NCI-H187 treated with DMSO at 0.1 percent for 48 hours (cell line): ENCODE measurements around the gene KLK8.
"Not testable (repeated sequence)": the region's sequence is repeated elsewhere in the genome, so short reads cannot be mapped to it uniquely, and the experiment has no call there.

ENCODE experiments used
- DNase-seq: peaks from one replicate; lab custom pipeline; 2025; lab: John Stamatoyannopoulos, UW

KLK8 gene

DNA sequence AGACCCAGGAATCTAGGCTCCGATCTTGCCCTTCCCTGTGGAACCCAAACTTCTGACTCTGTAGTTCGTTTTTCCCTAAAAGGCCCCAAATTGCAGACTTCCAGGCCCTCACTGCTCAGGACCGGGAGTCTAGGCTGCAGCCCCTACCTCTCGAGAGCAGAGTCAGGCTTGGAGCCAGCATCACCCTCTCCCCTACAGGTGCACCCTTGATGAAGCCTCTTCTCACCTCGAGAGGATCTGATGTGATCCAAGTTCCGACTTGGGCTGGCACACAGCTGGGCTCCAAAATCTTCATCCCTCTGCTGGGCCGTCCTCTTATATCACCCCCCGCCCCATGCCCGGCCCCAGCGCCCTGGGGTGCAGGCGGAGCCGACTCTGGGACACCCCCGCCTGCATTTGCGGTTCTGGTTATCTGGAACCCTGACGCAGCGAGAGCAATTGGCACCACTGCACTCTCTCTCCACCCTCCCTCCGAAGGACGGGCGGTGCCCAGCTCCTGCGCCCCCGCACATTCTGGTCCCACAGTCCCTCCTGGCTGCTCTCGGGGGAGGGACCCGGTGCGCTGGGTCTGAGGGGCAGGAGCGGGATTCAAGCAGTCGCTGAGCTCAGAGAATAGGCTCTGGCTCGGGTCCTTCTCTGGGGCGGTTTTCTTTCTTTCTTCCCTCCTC, 17.6 kb downstream of the KLK8 start, which contains the start of gene KLK7:
KLK7 (minus strand) TSS at position 293 of the 668 bp plus-strand sequence. CDS start 1,518 bp downstream, outside the sequence.
- DNase-seq: no peak

DNA sequence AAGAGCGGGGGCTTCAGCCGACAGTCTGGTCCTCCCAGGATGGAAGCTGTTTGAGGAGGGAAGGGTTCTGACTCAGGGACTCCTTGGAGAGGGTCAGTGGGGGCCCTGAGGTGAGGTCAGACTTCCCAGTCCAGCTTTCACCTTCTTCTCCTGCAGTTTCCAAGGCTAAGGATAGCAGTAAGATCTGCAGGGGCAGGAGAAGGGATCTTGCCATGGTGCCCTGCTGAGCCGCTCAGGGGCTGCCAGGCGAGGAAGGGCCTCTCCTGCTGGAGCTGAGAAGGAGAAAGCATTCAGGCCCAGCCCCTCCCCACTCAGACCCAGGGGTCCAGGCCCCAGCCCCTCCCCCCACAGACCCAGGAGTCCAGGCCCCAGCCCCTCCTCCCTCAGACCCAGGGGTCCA, 19.2 kb downstream of the KLK8 start:
- no peak for DNase-seq

DNA sequence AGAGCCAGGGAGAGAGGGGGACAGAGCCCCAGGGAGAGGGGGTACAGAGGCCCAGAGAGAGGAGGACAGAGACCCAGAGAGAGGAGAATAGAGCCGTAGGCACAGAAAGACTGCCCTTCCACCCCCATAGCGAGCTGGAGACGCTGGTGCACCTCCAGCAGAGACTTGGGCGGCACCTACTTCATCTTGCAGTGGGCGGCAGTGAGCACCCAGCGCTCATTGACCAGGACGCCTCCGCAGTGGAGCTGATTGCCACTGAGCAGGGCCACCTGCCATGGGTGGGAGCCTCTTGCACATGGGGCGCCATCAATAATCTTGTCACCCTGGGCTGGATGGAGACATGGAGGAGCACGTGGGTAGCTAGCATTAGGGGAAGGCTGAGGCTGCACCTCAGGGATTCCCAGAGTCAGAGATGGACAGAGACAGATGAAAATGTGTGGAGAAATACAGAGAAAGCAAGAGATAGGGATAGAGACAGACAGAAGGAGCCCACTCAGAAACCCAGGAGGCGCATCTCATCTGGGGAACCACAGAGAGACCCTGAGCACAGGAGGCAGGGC, 19.7 kb downstream of the KLK8 start:
- no peak for DNase-seq

GRCh38 chr19:50980208-50980607, 21.2 kb downstream of the KLK8 start:
- no peak for DNase-seq

DNA sequence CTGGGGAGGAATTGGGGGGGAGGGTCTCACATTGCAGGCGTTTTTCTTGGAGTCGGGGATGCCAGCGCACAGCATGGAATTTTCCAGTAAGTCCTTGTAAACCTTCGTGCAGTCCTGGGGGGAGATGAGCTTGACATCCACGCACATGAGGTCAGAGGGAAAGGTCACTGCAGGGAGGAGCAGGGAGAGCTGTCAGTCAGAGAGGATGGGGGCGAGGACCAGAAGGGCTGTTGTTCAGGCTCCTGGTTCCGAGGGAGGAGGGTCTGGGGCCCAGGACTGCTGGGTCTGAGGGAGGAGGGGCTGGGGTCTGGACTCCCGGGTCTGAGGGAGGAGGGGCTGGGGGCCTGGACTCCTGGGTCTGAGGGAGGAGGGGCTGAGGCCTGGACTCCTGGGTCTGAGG, 21.6 kb downstream of the KLK8 start:
- no peak for DNase-seq

DNA sequence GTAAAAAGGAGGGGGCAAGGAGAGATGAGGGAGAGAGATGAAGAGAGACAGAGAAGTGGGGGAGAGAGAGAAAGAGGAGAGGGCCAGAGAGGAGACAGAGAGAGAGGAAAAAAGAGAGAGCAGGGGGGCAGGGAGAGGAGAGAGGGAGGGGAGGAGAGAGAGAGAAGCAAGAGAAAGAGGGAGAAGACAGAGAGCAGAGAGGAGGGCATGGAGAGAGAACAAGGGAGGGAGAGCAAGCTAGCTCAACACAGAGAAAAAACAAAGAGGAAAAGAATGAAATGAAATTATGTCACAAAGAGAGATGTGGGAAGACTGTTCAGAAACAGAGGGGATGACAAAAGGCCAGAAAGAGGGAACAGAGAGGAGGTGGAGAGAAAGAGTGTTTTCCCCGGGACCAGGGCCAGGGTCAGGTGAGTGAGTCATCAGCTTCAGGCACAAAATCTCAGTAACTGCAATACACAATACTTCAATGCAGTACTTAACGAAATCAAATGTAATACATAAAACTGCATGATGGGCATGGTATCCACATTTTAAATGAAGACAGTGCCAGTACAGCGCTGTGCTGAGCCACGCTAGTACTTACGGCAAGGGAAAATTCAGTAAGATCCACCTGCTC, 22.5 kb downstream of the KLK8 start:
- no peak for DNase-seq

DNA sequence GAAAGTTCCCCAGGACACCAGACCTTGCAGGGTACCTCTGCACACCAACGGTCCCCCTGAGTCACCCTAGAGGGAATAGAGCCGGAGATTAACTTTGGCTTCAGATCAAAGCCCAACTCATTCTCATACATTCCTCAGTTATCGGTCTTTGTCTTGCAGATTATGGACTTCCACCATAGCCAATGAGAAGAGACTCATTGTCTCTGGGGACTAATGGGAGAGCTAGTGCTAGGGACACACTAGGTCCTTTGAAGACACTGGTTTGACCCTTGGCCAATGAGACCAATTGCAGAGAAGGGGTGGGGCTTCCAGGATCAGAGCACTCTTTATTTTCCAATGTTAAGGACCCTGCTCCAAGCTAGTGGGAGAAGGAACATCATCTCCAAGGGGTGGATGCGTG, 23.8 kb downstream of the KLK8 start:
- no peak for DNase-seq

DNA sequence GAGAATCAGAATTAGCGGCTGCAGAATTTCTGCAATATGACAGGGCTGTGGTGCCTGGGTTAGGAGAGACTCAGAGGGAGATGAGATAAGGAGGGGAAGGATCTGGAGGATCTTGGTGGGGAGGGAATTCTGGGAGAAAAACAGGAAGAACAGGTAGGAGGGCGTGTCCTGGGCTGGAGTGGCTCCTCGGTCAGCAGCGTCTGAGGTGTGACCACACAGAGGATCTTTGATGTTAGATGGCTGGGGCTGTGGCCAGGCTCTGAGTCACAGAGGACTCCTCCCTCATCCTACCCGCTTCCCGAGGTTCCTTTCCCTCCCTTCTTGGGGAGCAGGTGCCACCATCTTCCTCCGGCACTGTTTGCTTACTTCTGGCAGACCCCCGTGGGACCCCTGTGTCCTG, 25.6 kb downstream of the KLK8 start:
- DNase-seq: no peak

- DNase-seq: no peak
Observed at GRCh38 chr19:50974702-50975556, 26.5 kb downstream of the KLK8 start.

DNA sequence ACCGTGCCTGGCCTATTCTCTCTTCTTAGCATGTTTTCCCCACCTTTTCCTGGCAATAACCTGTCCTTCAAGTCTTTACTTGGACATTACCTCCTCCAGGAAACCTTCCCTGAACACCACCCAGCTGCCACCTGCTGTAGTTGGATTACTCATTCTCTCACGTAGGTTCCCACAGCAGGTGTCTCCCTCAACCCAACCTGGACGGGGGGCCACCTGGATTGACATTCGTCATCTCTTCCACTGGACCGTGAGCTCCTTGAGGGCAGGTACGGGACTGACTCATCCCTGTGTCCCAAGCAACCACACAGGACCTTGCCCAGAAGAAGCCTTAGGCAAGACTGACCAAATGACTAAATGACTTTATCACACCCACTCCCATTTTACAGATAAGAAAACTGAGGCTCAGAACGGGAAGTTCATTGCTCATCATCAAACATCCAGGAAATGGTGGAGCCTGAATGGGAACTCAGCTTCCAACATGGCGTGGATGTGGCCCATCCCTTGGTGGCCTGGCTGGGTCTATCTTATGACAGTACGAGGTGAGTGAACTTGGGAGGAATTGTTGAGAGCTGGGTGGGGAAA, 28.5 kb downstream of the KLK8 start:
- DNase-seq: no peak

DNA sequence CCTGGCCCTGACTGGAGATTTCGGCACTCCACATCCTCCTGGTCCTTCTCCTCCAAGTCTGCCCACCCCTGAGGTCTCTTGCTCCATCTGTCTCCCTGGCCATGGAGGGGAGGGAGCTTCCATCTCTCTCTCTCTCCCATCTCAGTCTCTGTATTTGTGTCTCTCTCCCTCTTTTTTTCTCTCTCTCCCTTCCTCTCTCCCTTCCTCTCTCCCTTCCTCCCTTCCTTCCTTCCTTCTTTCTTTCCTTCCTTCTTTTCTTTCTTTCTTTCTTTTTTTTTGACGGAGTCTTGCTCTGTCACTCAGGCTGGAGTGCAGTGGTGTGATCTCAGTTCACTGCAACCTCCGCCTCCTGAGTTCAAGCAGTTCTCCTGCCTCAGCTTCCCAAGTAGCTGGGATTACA, 31.6 kb downstream of the KLK8 start:
- DNase-seq: not testable (repeated sequence)

DNA sequence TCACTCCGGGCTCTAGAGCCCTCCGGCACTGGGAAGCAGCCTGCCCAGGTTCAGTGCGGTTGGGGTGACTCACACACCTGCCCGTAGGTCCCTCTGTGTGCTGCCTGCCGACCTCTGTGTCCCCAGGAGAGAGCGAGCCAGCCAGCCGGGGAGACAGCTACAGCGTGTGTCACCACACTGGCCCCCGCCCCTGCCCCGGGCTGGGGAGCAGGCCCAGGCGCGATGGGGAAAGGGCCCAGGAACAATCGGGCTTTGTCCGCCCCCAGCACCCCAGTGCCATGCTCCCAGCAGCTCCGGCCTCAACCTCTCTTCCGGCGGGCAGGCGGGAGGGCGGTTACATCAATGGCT, 32.0 kb downstream of the KLK8 start, which contains the start of gene KLK6:
KLK6 (minus strand) TSS at position 179 of the 348 bp plus-strand sequence. CDS start 1,487 bp downstream, outside the sequence.
- no peak for DNase-seq

- no peak for DNase-seq
Observed at GRCh38 chr19:50968716-50969412, 32.5 kb downstream of the KLK8 start.

DNA sequence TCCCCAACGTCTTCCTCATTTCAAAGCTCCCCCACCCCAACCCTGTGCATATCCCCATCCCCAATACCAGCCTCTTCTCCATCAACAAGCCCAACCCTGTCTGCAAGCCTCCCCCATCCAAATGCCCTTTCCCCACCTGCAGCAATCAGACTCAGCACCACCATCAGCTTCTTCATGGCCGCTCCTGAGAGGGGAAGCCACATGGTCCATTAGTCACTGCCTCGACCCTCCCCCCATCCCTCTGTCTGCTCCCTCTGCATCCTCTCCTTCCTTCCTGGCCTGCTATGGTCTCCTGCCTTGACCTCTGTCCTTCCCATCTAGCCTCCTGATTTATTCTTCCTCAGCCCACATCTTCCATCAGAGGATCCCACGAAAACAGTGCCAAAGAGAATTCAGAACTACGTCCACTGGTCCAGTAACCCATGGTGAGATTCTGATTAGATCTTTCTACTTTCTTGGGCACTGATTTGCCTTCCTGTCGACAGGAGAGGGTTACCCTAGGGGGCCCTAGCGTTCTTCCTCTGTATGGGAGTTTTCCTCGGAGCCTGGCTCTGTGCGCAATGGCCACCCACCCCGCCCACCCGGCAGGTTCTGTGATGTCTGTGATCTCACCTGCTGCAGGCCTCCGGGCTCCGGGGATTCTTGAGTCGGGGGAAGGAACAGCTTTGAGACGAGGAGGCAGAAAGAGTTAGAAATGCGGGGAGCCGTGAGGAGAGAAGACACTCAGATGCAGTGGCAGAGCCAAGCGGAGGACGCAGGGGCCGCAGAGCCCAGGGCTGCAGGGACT, 33.3 kb downstream of the KLK8 start:
- no peak for DNase-seq

DNA sequence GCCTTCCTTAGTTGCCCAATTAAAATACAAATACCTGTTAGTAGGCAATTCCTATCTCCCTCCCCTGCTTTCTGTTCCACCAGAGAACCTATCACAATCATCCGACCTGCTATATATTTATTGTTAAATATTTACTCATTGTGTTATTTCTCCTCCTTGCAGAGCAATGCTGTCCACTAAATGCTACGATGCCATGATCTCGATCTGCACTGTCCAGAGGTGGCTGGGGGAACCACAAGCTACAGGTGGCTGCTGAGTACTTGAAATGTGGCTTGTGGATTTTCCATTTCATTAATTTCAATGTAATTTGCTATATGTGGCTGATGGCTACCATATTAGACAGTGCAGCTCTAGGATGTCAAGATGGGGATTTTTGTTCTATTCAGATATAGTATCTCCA, 37.1 kb downstream of the KLK8 start:
- no peak for DNase-seq

DNA sequence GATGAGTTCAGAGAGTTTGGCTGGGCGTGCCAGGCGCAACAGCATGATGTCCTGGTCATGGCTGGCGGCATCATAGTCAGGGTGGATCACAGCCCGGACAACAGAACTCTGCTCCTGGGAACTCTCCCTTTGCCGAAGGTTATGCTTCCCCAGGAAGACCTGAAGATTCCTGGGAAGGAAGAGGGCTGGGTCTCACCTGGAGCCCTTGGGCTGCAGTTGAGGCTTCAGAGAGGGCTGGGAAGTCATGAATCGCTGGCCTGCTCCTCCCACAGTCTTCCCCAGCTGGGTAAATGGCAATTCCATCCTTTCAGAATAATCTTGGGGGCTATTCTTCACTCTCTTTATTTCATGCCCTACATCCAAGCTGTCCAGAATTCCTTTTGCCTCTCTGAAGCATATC, 38.0 kb downstream of the KLK8 start:
- no peak for DNase-seq

DNA sequence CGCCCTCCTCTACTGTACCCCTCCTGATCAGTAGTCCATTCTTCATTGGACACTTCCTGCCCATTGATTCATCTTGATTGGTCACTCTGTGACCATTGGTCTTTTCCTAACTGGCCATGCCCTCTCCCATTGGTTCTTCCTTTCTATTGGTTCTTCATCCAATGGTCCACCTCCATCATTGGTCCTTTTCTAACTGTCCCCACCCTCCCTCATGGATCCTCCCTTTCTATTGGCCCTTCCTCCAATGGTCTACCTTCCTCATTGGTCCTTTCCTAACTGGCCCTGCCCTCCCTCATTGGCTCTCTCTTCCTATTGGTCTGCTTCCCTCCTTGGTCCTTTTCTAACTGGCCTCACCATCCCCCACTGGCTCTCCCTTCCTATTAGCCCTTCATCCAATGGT, 39.2 kb downstream of the KLK8 start:
- DNase-seq: no peak

DNA sequence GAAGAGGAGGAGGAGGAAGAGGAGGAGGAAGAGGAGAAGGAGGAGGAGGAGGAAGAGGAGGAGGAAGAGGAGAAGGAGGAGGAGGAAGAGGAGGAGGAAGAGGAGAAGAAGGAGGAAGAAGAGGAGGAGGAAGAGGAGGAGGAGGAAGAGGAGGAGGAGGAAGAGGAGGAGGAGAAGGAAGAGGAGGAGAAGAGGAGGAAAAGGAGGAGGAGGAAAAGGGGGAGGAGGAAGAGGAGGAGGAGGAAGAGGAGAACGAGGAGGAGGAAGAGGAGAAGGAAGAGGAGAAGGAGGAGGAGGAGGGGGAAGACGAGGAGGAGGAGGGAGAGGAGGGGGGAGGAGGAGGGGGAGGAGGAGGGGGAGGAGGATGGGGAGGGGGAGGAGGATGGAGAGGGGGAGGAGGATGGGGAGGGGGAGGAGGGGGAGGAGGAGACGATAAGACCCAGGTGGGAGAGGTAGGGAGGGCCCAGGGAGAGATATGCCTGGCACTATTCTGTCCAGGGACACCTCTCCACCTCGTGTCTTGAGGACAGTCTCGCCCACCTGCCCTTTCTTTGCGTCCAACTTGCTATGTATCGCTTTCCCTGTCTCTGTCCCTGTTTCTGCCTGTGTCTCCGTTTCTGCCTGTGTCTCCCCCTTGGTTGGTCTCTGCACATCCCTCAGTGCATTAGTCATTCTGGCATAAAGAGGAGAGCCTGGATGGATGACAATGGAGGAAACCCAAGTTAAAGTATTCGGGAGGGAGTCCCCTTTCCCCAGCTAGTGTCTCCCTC, 41.5 kb downstream of the KLK8 start:
- no peak for DNase-seq

- no peak for DNase-seq
Observed at GRCh38 chr19:50957587-50957986, 43.8 kb downstream of the KLK8 start.

DNA sequence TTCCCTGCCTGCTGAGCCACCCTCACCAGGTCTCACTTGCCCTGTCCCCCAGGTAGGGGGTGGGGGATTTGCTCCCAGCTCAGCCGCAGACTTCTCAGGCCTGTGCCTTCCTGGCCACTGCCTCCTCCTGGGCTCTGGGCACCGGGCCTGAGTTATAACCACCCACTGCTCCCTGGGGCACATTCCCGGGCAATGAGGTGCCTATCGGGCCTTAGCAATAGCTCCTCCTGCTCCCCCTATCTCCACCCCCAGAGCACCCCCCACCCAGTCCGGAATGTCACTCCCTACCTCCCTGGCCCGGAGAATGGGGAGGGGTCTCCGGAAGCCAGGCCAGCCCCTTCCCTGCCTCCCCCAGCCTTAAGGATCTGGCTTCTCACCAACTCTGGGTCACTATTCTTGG, 48.5 kb downstream of the KLK8 start, which contains the start of gene KLK5:
KLK5 (minus strand) TSS at position 129 of the 400 bp plus-strand sequence. CDS start 381 bp downstream, outside the sequence.
- DNase-seq: no peak
